ENCODE results near the gene MMP14.

Gene MMP14

GRCh38 chr14:22877000-22877501, 40.7 kb downstream of the MMP14 start:
- H3K4me3 ChIP-seq (ENCODE audit: low read depth, low read length), result no peak overlapping the region
- TF ChIP-seq CTCF (IDR thresholded peaks at IDR 0.05; ENCODE audit: low read depth, low read length), result no peak

- no peak overlapping the region for H3K4me3 ChIP-seq (ENCODE audit: low read depth, low read length)
- no peak for TF ChIP-seq CTCF (IDR thresholded peaks at IDR 0.05; ENCODE audit: low read depth, low read length)
Measured at GRCh38 chr14:22878271-22879246, 42.2 kb downstream of the MMP14 start.

GRCh38 chr14:22882064-22882463, 45.7 kb downstream of the MMP14 start:
- TF ChIP-seq CTCF (IDR thresholded peaks at IDR 0.05; ENCODE audit: low read depth, low read length), result no peak
- H3K4me3 ChIP-seq (ENCODE audit: low read depth, low read length), result no peak overlapping the region

- H3K4me3 ChIP-seq (ENCODE audit: low read depth, low read length), result no peak overlapping the region
- TF ChIP-seq CTCF (IDR thresholded peaks at IDR 0.05; ENCODE audit: low read depth, low read length), result no peak
Measured at GRCh38 chr14:22882529-22883172, 46.3 kb downstream of the MMP14 start.

- TF ChIP-seq CTCF (IDR thresholded peaks at IDR 0.05; ENCODE audit: low read depth, low read length), result no peak
- no peak within 1 kb of the TSS for H3K4me3 ChIP-seq (ENCODE audit: low read depth, low read length)
Measured at GRCh38 chr14:22883173-22883976, 47.0 kb downstream of the MMP14 start, which contains the start of gene REM2. Gene REM2, plus strand, starts transcription at chr14:22883222. Its CDS starts 66 bp downstream, at chr14:22883288.

- H3K4me3 ChIP-seq (ENCODE audit: low read depth, low read length), result no peak overlapping the region
- no peak for TF ChIP-seq CTCF (IDR thresholded peaks at IDR 0.05; ENCODE audit: low read depth, low read length)
Measured at GRCh38 chr14:22884076-22884737, 47.8 kb downstream of the MMP14 start.
